NCI-H1048 (cell line): Measurements from ENCODE around the gene IL18R1.
A peak's percentile ranks its signal among the peaks of the same experiment; 100 is the strongest.
"Not testable (repeated sequence)": the region's sequence is repeated elsewhere in the genome, so short reads cannot be mapped to it uniquely, and the experiment has no call there.

Experiments used
- DNase-seq: peaks from one replicate; lab custom pipeline; 2025; lab: John Stamatoyannopoulos, UW

Gene IL18R1, protein sequence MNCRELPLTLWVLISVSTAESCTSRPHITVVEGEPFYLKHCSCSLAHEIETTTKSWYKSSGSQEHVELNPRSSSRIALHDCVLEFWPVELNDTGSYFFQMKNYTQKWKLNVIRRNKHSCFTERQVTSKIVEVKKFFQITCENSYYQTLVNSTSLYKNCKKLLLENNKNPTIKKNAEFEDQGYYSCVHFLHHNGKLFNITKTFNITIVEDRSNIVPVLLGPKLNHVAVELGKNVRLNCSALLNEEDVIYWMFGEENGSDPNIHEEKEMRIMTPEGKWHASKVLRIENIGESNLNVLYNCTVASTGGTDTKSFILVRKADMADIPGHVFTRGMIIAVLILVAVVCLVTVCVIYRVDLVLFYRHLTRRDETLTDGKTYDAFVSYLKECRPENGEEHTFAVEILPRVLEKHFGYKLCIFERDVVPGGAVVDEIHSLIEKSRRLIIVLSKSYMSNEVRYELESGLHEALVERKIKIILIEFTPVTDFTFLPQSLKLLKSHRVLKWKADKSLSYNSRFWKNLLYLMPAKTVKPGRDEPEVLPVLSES

GRCh38 chr2:102355526-102356380 lies at the start of gene IL18R1:
Gene IL18R1 (plus strand): TSS chr2:102355796. CDS start chr2:102362661, 6,865 bp downstream.
- peak; percentile 15 for DNase-seq

GRCh38 chr2:102306125-102306524 lies 49.5 kb upstream of the IL18R1 start:
- no peak for DNase-seq

DNA sequence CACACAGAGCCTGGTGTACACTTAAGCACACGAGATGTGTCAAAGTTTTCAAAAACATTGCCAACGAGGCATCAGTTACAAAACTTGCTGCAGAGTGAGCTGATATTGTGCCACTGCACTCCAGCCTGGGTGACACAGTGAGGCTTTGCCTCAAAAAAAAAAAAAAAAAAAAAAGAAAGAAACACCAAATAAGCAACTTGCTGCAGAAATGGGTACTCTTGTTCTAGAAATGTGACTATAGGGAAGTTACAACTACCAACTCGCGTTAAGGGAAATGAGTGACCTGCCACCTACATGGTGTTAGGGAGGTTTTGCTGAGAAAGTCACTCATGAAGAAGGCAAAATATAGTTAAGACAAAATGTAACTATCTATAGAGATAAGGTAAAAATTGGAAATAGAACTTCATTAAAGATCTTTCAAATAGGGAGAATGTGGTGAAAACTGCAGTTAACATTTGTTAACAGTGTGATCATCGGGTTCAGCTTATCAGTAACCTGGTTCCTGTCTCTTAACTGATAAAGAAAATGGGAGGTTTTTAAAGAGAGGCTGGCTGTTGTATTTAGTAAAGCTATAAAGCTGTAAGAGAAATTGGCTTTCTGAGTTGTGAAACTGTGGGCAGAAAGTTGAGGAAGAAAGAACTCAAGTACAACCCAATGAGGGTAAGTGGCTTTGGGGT lies 44.5 kb upstream of the IL18R1 start, which contains the start of gene IL1RL1:
IL1RL1 (plus strand) TSS at position 600 of the 677 bp plus-strand sequence. CDS start 26,702 bp downstream, outside the sequence.
- DNase-seq: no peak

GRCh38 chr2:102313025-102313424 lies 42.6 kb upstream of the IL18R1 start:
- DNase-seq: no peak

- DNase-seq: no peak
These were observed 42.1 kb upstream of the IL18R1 start for GRCh38 chr2:102313471-102313870.

DNA sequence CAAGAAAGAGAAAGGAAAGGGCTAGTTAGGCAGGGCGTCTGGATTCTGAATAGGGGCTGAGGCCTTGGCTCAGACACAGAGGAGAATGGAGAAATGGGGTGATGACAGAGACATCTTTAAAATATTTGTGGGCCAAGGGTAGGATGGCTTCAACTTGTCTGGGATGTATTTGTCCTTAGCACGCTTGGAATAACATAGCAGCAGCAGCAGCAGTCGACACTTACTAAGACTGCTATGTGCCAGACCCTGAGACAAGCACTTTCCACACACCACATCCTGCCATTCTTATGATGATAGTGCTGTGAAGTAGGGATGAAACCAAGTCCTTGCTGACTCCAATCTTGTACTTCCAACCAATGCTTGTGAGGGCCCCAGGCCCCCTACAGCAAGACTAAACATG lies 41.6 kb upstream of the IL18R1 start:
- no peak for DNase-seq

GRCh38 chr2:102315921-102316320 lies 39.7 kb upstream of the IL18R1 start:
- DNase-seq: no peak

- DNase-seq: no peak
These were observed 37.9 kb upstream of the IL18R1 start for GRCh38 chr2:102317715-102318114.

DNA sequence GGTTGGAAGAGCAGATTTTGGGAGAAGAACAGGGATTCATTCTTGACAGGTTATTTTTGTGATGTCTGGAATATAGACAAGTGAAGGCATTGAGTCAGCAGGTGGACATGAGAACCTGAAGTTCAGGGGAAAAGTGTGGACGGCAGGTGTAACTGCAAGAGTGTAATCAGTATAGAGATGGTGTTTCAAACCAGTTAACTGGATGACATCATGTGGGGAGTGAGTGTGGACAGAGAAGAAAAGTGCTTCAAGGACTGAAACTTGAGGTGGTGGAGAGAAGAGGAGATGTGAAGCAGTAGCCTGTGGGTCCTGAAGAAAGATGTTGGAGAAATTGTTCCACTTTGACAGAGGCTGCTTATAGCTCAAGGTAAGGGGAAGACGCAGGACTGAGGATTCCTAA lies 37.2 kb upstream of the IL18R1 start:
- no peak for DNase-seq

DNA sequence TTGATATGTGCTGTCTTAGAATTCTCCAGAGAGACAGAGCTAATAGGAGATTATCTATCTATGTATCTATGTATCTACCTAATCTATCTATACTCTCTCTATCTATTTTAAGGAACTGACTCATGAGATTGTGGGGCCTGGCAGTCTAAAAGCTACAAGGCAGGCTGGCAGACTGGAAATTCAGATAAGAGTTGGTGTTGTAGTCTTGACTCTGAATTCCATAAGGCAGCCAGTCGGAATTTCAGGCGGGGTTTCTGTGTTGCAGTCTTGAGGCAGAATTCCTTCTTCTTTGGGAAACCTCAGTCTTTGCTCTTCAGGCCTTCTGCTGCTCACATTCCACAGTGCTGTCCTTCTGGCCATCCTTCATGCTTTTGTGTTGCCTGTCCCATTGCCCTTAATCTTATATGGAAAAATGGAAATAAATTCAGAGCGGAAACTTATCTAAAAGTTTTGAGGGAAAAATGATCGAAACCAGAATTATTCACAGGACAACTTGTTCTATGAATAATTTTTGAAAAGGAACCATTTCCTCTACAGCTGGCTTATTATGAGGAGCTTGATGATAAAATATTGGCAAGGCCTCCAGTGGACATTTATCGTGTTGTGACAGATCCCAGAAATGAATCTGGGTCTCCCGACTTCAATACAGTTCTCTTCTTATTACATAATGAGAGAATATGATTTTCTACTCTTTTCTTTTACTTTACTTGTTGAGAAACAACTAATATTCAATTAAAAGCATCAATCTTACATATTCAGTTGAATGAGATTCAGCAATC lies 33.5 kb upstream of the IL18R1 start:
- no peak for DNase-seq

DNA sequence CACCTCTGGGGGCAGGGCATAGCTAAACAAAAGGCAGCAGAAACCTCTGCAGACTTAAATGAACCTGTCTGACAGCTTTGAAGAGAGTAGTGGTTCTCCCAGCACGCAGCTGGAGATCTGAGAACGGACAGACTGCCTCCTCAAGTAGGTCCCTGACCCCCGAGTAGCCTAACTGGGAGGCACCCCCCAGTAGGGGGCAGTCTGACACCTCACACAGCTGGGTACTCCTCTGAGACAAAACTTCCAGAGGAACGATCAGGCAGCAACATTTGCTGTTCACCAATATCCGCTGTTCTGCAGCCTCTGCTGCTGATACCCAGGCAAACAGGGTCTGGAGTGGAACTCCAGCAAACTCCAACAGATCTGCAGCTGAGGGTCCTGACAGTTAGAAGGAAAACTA lies 30.7 kb upstream of the IL18R1 start:
- DNase-seq: not testable (repeated sequence)

DNA sequence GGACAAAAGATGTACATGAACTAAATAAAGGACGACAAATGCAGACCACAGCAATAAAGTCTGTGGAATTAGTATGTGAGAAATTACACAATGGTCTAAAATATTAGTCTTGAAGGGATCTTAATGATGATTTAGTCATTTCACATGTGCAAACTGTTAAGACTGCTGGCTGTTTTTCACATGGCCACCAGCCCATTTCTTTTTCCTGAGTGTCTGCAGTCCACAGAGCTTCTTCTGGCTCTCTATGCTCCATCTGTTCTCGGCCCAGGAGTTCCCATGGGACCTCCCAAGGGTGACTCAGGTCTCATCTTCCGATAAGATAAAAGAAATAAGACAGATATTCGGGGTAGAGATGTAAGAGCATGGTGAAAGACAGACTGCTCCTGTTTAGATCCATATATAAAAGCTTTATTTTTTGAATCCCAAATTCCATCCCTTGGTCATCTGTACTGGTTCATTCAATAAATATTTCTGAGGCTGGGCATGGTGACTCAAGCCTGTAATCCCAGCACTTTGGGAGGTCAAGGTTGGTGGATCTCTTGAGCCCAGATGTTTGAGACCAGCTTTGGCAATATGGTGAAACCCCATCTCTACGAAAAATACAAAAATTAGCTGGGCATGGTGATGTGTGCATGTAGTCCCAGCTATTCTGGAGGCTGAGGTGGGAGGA lies 24.1 kb upstream of the IL18R1 start:
- DNase-seq: no peak

DNA sequence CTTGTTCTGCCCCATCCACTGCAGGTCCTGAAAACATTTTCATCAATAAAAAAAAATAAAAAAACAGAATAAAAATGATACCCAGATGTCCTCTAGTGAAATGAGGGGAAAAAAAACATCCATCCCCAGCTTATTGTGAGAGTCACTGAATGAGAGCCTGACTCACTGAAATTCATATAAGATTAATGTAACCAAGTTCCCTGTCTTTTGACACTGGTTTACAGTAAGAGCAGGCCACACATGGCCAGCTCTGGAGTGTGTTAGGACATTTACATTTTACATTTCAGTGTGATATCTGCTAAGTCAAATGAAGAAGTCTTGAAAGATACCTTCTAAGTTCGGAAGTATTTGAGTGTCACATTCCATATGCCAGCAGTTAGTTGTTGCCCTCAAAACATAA lies 21.1 kb upstream of the IL18R1 start:
- no peak for DNase-seq

- DNase-seq: no peak
These were observed 19.7 kb upstream of the IL18R1 start for GRCh38 chr2:102335871-102336366.

- DNase-seq: no peak
These were observed 19.1 kb upstream of the IL18R1 start for GRCh38 chr2:102336502-102336945.

GRCh38 chr2:102337012-102337411 lies 18.6 kb upstream of the IL18R1 start:
- no peak for DNase-seq

GRCh38 chr2:102337481-102338386 lies 17.9 kb upstream of the IL18R1 start:
- no peak for DNase-seq

- no peak for DNase-seq
These were observed 14.8 kb upstream of the IL18R1 start for GRCh38 chr2:102340778-102341177.

GRCh38 chr2:102342888-102343287 lies 12.7 kb upstream of the IL18R1 start:
- DNase-seq: no peak
